Activated naive CD8-positive, alpha-beta T cell treated with anti-CD3 and anti-CD28 coated beads, Interleukin-2, amount 50 U/mL, for 24 hours (primary cell): Measurements from ENCODE around the gene GGNBP2.

Experiments used
- ATAC-seq: fragments of 150-1000 bp; cut with Tn5 transposase; one replicate; pipeline ENCODE4 v1.10.0; 2021
- DNase-seq: peaks from one replicate; pipeline ENCODE4 v3.0.0; 2021
- H3K27ac Mint-ChIP-seq: one replicate; pipeline ENCODE4 v1.8.0; 2021; ENCODE audit warnings: mild to moderate bottlenecking, mixed read lengths
- H3K27me3 Mint-ChIP-seq: one replicate; pipeline ENCODE4 v1.8.0; 2021; ENCODE audit warnings: mixed read lengths
- H3K36me3 Mint-ChIP-seq: one replicate; pipeline ENCODE4 v1.8.0; 2021; ENCODE audit warnings: low read depth, mixed read lengths
- H3K4me1 Mint-ChIP-seq: one replicate; pipeline ENCODE4 v1.8.0; 2021; ENCODE audit warnings: mixed read lengths
- H3K4me3 Mint-ChIP-seq: one replicate; pipeline ENCODE4 v1.8.0; 2021; ENCODE audit warnings: mild to moderate bottlenecking, moderate library complexity, mixed read lengths
- H3K9me3 Mint-ChIP-seq: one replicate; pipeline ENCODE4 v1.8.0; 2021; ENCODE audit warnings: mixed read lengths

Gene GGNBP2

GRCh38 chr17:36612323-36612722 is 67.6 kb downstream of the GGNBP2 start:
- DNase-seq: no peak
- Mint-ChIP-seq H3K4me1 (peaks cover 5% of the 10 kb centered on the region), H3K27me3 (no peaks in the 10 kb centered on the region), H3K9me3 (no peaks in the 10 kb centered on the region), H3K36me3 (peaks cover 8% of the 10 kb centered on the region), H3K27ac (no peak overlapping the region), H3K4me3 (no peak overlapping the region)
- ATAC-seq: no peak

- ATAC-seq (no peak), DNase-seq (no peak)
- Mint-ChIP-seq H3K9me3 (no peaks in the 10 kb centered on the region), H3K27ac (no peak overlapping the region), H3K36me3 (peaks cover 3% of the 10 kb centered on the region), H3K4me3 (no peak overlapping the region), H3K27me3 (no peaks in the 10 kb centered on the region), H3K4me1 (peaks cover 5% of the 10 kb centered on the region)
These were observed 68.4 kb downstream of the GGNBP2 start for GRCh38 chr17:36613155-36613554.

- Mint-ChIP-seq H3K36me3 (no peaks in the 10 kb centered on the region), H3K4me1 (peaks cover 1% of the 10 kb centered on the region), H3K9me3 (no peaks in the 10 kb centered on the region), H3K27me3 (no peaks in the 10 kb centered on the region), H3K4me3 (no peak overlapping the region), H3K27ac (no peak overlapping the region)
- DNase-seq: no peak
- no peak for ATAC-seq
These were observed 69.4 kb downstream of the GGNBP2 start for GRCh38 chr17:36614081-36614480.

- no peak for DNase-seq
- Mint-ChIP-seq H3K9me3 (no peaks in the 10 kb centered on the region), H3K27me3 (no peaks in the 10 kb centered on the region), H3K27ac (no peak overlapping the region), H3K36me3 (no peaks in the 10 kb centered on the region), H3K4me3 (no peak overlapping the region), H3K4me1 (no peaks in the 10 kb centered on the region)
- ATAC-seq: no peak
These were observed 70.2 kb downstream of the GGNBP2 start for GRCh38 chr17:36614933-36615332.

GRCh38 chr17:36616061-36617029 is 71.6 kb downstream of the GGNBP2 start:
- no peak overlapping the region for H3K27ac Mint-ChIP-seq
- H3K36me3 Mint-ChIP-seq: no peaks in the 10 kb centered on the region
- ATAC-seq (no peak), DNase-seq (no peak)
- no peaks in the 10 kb centered on the region for H3K27me3 Mint-ChIP-seq
- H3K4me1 Mint-ChIP-seq: no peaks in the 10 kb centered on the region
- H3K4me3 Mint-ChIP-seq: no peak overlapping the region
- no peaks in the 10 kb centered on the region for H3K9me3 Mint-ChIP-seq

- no peak for DNase-seq
- Mint-ChIP-seq H3K36me3 (no peaks in the 10 kb centered on the region), H3K27me3 (no peaks in the 10 kb centered on the region), H3K4me1 (no peaks in the 10 kb centered on the region), H3K27ac (no peak overlapping the region), H3K4me3 (no peak overlapping the region), H3K9me3 (no peaks in the 10 kb centered on the region)
- ATAC-seq: no peak
These were observed 73.1 kb downstream of the GGNBP2 start for GRCh38 chr17:36617773-36618172.

GRCh38 chr17:36623281-36623680 is 78.6 kb downstream of the GGNBP2 start:
- DNase-seq (no peak), ATAC-seq (no peak)
- no peak overlapping the region for H3K4me3 Mint-ChIP-seq
- no peaks in the 10 kb centered on the region for H3K9me3 Mint-ChIP-seq
- no peaks in the 10 kb centered on the region for H3K4me1 Mint-ChIP-seq
- H3K27ac Mint-ChIP-seq: no peak overlapping the region
- H3K27me3 Mint-ChIP-seq: no peaks in the 10 kb centered on the region
- no peaks in the 10 kb centered on the region for H3K36me3 Mint-ChIP-seq

- Mint-ChIP-seq H3K4me3 (no peak overlapping the region), H3K36me3 (no peaks in the 10 kb centered on the region), H3K9me3 (no peaks in the 10 kb centered on the region), H3K4me1 (peaks cover 2% of the 10 kb centered on the region), H3K27me3 (peaks cover 3% of the 10 kb centered on the region), H3K27ac (no peak overlapping the region)
- no peak for DNase-seq
- ATAC-seq: no peak
These were observed 80.5 kb downstream of the GGNBP2 start for GRCh38 chr17:36625188-36625587.

- no peaks in the 10 kb centered on the region for H3K36me3 Mint-ChIP-seq
- peaks cover 3% of the 10 kb centered on the region for H3K27me3 Mint-ChIP-seq
- DNase-seq (no peak), ATAC-seq (no peak)
- no peaks in the 10 kb centered on the region for H3K9me3 Mint-ChIP-seq
- no peak overlapping the region for H3K4me3 Mint-ChIP-seq
- H3K27ac Mint-ChIP-seq: no peak overlapping the region
- peaks cover 2% of the 10 kb centered on the region for H3K4me1 Mint-ChIP-seq
These were observed 82.4 kb downstream of the GGNBP2 start for GRCh38 chr17:36627101-36627500.

GRCh38 chr17:36628576-36628975 is 83.9 kb downstream of the GGNBP2 start:
- ATAC-seq: no peak

GRCh38 chr17:36629252-36629847 is 84.6 kb downstream of the GGNBP2 start:
- ATAC-seq: peak; percentile 77
- no peaks in the 10 kb centered on the region for H3K9me3 Mint-ChIP-seq
- H3K4me1 Mint-ChIP-seq: peaks cover 2% of the 10 kb centered on the region
- no peaks in the 10 kb centered on the region for H3K36me3 Mint-ChIP-seq
- H3K4me3 Mint-ChIP-seq: no peak overlapping the region
- no peak overlapping the region for H3K27ac Mint-ChIP-seq
- H3K27me3 Mint-ChIP-seq: peaks cover 7% of the 10 kb centered on the region
- peak; percentile 84 for DNase-seq

More at GRCh38 chr17:36628576-36628975, 83.9 kb downstream of the GGNBP2 start:
- no peak overlapping the region for H3K4me3 Mint-ChIP-seq
- no peaks in the 10 kb centered on the region for H3K9me3 Mint-ChIP-seq
- H3K4me1 Mint-ChIP-seq: peaks cover 2% of the 10 kb centered on the region
- H3K36me3 Mint-ChIP-seq: no peaks in the 10 kb centered on the region
- peaks cover 7% of the 10 kb centered on the region for H3K27me3 Mint-ChIP-seq
- H3K27ac Mint-ChIP-seq: no peak overlapping the region
- DNase-seq: no peak

- ATAC-seq: no peak
- Mint-ChIP-seq H3K36me3 (no peaks in the 10 kb centered on the region), H3K27me3 (peaks cover 7% of the 10 kb centered on the region), H3K27ac (no peak overlapping the region), H3K9me3 (no peaks in the 10 kb centered on the region), H3K4me1 (peaks cover 2% of the 10 kb centered on the region), H3K4me3 (no peak overlapping the region)
- no peak for DNase-seq
These were observed 85.3 kb downstream of the GGNBP2 start for GRCh38 chr17:36629970-36630502.

- peaks cover 2% of the 10 kb centered on the region for H3K4me1 Mint-ChIP-seq
- no peaks in the 10 kb centered on the region for H3K9me3 Mint-ChIP-seq
- no peak overlapping the region for H3K27ac Mint-ChIP-seq
- DNase-seq: no peak
- ATAC-seq: no peak
- H3K36me3 Mint-ChIP-seq: no peaks in the 10 kb centered on the region
- H3K27me3 Mint-ChIP-seq: peaks cover 7% of the 10 kb centered on the region
- no peak overlapping the region for H3K4me3 Mint-ChIP-seq
These were observed 86.3 kb downstream of the GGNBP2 start for GRCh38 chr17:36631022-36631421.

GRCh38 chr17:36632916-36633771 is 88.4 kb downstream of the GGNBP2 start:
- ATAC-seq: no peak
- peaks cover 2% of the 10 kb centered on the region for H3K4me1 Mint-ChIP-seq
- H3K4me3 Mint-ChIP-seq: no peak overlapping the region
- DNase-seq: no peak
- H3K27me3 Mint-ChIP-seq: peaks cover 8% of the 10 kb centered on the region
- no peaks in the 10 kb centered on the region for H3K9me3 Mint-ChIP-seq
- no peak overlapping the region for H3K27ac Mint-ChIP-seq
- no peaks in the 10 kb centered on the region for H3K36me3 Mint-ChIP-seq
